K562 (cell line): ENCODE measurements around the gene CTCF. TPM values are rescaled to one million over a fixed set of nuclear protein-coding genes. Genes with fewer than 3 reads are reported as not detected.

ENCODE experiments used
- CHAMP1 ChIP-seq: fragments of 450-650 bp; IDR thresholded peaks from 2 replicates; pipeline ENCODE4 v1.6.1; 2016; ENCODE audit warnings: mild to moderate bottlenecking
- GATAD2A ChIP-seq: fragments of 450-650 bp; IDR thresholded peaks from 2 replicates; pipeline ENCODE4 v1.6.1; 2017
- GATAD2B ChIP-seq: fragments of 450-650 bp; IDR thresholded peaks from 2 replicates; pipeline ENCODE4 v1.6.1; 2017; ENCODE audit warnings: mild to moderate bottlenecking, borderline replicate concordance
- MAFK ChIP-seq: IDR thresholded peaks from 2 replicates; pipeline ENCODE4 v1.6.1; 2011; ENCODE audit warnings: low read length, improper control_type of control experiment
- MAX ChIP-seq: sonication (generic); formaldehyde crosslinking; IDR thresholded peaks from 2 replicates; pipeline ENCODE4 v1.9.0; 2022; ENCODE audit warnings: mild to moderate bottlenecking, missing genetic modification reagents
- MXD1 ChIP-seq: fragments of 250-450 bp; sonication (Bioruptor Pico); IDR thresholded peaks from 2 replicates; pipeline ENCODE4 v1.8.0; 2021; ENCODE audit warnings: borderline replicate concordance, mild to moderate bottlenecking, moderate library complexity; ENCODE audit not compliant: poor library complexity, severe bottlenecking
- SMARCC2 ChIP-seq: fragments of 450-650 bp; IDR thresholded peaks from 2 replicates; pipeline ENCODE4 v1.6.1; 2017; ENCODE audit warnings: antibody characterized with exemption, moderate library complexity, mild to moderate bottlenecking, low read depth
- ZEB2 ChIP-seq: fragments of 450-650 bp; IDR thresholded peaks from 2 replicates; pipeline ENCODE4 v1.6.1; 2016
- ZNF717 ChIP-seq: fragments of 250-450 bp; sonication (Bioruptor Pico); IDR thresholded peaks from 2 replicates; pipeline ENCODE4 v1.5.0; 2021
- ZNF79 ChIP-seq: fragments of 250-450 bp; sonication (Bioruptor Pico); IDR thresholded peaks from 2 replicates; pipeline ENCODE4 v1.4.0; 2020; ENCODE audit warnings: low read depth, mild to moderate bottlenecking, moderate library complexity
- polyA plus RNA-seq, 8 experiments: library from polyadenylated mRNA; depleted of rRNA in 4 of 8; stranded (reverse) in 5 of 8; unstranded in 3 of 8; fragments of >200 nt; fragmentation: Nextera tagmentation in 2 of 8; fragmentation: Illumina TruSeq in 1 of 8; extraction: Ambion mirVana in 2 of 8; extraction: Trizol in 1 of 8; gene quantifications; 2 replicates each; pipeline versions ENCODE4 v1.2.1 to v1.2.3, GENCODE V29; 2011 to 2014; ENCODE audit warnings: inconsistent platforms in 1 of 8, missing spikeins in 1 of 8
- total RNA-seq, 7 experiments: library from RNA; depleted of rRNA in 6 of 7; stranded (reverse); fragments of >200 nt in 6 of 7; fragmentation: Illumina TruSeq in 2 of 7; extraction: Trizol in 2 of 7; gene quantifications; 2 replicates each; pipeline versions ENCODE4 v1.2.1 to v1.2.3, GENCODE V29; 2011 to 2021; ENCODE audit warnings: low replicate concordance in 1 of 7
- TF ChIP-seq, protein P1 (sequence below), 2 experiments: IDR thresholded peaks in 1 of 2; conservative IDR thresholded peaks in 1 of 2; 2 replicates each; pipeline ENCODE4 v1.6.1; 2016; ENCODE audit warnings: low read depth in 2 of 2, mild to moderate bottlenecking in 1 of 2, missing compliant biosample characterization in 1 of 2, missing genetic modification characterization in 1 of 2, moderate library complexity in 1 of 2
- TF ChIP-seq, protein P2 (sequence below): IDR thresholded peaks from 2 replicates; pipeline ENCODE4 v1.6.1; 2014; ENCODE audit warnings: antibody characterized with exemption

Gene CTCF
- total and polyA plus RNA-seq, 9 of the 15 experiments (the other 6 are each of a cell fraction or from before 2014, with no cell fraction given): 7.8 to 49.2 (median 33.9) TPM

DNA sequence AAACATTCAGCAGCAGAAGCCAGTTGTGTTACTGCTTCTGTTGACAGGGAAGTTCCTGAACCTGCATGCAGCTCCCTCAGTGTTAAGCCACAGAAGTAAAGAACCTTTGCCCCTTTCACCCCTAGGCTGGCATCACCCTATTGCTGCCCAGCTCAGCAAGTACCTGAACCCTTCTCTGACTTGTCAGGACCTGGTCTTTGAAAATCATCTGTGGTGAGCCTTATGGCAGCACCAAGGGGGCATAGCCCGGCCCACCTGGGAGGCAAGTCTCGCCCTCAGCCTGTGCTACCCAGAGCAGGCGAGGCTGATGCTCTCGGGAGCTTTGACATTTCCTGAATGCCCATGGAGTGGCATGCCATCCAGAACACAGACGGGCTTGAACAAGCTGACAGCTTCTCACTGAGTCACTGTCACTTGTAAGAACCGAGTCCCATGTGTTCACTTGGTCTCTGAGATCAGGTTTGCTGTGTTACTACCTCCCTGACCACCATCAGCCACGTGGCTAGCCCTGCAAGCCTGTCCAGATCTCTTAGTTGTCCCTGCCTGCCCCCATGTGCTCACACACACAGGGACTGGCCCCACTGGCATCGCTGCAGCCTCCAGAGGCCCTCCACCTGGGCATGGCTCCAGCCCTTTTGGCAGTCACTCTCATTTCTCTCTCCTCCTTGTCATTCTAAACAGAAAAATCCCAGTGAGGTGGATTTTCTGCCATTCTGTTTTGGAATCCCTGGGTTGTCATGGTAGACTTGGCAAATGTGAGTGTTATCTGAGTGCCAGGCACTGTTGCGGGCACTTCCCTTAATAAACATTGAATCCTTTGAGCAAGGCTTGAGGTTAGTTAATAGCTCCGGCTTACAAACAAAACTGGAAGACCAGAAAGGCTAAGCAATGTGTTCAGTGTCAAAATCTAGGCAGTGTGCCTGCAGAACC lies 79.7 kb downstream of the CTCF start (continued):
- TF ChIP-seq, protein P1, sequence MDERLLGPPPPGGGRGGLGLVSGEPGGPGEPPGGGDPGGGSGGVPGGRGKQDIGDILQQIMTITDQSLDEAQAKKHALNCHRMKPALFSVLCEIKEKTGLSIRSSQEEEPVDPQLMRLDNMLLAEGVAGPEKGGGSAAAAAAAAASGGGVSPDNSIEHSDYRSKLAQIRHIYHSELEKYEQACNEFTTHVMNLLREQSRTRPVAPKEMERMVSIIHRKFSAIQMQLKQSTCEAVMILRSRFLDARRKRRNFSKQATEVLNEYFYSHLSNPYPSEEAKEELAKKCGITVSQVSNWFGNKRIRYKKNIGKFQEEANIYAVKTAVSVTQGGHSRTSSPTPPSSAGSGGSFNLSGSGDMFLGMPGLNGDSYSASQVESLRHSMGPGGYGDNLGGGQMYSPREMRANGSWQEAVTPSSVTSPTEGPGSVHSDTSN (CRISPR knock-in tag; IDR thresholded peaks at IDR 0.05; ENCODE audit: low read depth): no peak
- TF ChIP-seq, protein P1 (tag; conservative IDR thresholded peaks at IDR 0.05; ENCODE audit: low read depth): no peak
- TF ChIP-seq GATAD2A (no peak), ZNF717 (CRISPR knock-in tag) (no peak), CHAMP1 (no peak), ZNF79 (CRISPR knock-in tag) (no peak), SMARCC2 (no peak), MXD1 (CRISPR knock-in tag) (no peak), GATAD2B (no peak), MAFK (no peak), MAX (CRISPR knock-in tag) (peak; percentile 51; the same call in 1 of the 2 replicates), ZEB2 (no peak)
- TF ChIP-seq, protein P2, sequence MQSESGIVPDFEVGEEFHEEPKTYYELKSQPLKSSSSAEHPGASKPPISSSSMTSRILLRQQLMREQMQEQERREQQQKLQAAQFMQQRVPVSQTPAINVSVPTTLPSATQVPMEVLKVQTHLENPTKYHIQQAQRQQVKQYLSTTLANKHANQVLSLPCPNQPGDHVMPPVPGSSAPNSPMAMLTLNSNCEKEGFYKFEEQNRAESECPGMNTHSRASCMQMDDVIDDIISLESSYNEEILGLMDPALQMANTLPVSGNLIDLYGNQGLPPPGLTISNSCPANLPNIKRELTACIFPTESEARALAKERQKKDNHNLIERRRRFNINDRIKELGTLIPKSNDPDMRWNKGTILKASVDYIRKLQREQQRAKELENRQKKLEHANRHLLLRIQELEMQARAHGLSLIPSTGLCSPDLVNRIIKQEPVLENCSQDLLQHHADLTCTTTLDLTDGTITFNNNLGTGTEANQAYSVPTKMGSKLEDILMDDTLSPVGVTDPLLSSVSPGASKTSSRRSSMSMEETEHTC: no peak
- TF ChIP-seq, all 486 proteins: peak for 4
